ENCODE measurements around the gene ACHE.
"Not testable (repeated sequence)": the region's sequence is repeated elsewhere in the genome, so short reads cannot be mapped to it uniquely, and the experiment has no call there.

ACHE gene

DNA sequence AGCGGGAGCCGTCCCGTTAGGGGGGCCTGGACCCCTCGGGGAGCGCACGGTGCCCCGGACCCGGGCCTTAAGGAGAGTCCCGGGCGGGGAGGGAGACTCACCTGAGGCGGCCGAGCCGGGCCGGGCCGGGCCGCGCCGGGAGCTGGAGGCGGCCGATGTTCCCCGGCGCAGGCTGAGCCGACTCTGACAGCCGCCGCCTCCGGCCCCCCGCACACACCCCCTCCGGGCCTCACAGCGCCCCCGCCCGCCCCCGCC is at the start of gene ACHE:
ACHE (minus strand) TSS at position 188 of the 255 bp plus-strand sequence. CDS start 1,656 bp downstream, outside the sequence.
- DNase-seq = no peak

DNA sequence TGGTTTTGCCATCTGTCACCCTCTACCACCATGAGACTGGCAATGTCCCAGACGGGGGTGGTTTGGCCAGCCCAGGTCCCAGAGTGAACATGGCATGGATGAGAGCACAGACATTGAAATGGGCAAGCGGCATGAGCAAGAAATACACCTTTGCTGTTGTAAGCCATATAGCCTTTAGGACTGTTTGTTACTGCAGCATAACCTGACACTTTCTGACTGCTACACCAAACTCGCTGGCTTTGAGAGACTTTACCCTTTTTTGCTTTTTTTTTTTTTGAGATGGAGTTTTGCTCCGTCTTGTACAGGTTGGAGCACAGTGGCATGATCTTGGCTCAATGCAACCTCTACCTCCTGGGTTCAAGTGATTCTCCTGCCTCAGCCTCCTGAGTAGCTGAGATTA is 48.5 kb upstream of the ACHE start:
- no peak for DNase-seq

DNA sequence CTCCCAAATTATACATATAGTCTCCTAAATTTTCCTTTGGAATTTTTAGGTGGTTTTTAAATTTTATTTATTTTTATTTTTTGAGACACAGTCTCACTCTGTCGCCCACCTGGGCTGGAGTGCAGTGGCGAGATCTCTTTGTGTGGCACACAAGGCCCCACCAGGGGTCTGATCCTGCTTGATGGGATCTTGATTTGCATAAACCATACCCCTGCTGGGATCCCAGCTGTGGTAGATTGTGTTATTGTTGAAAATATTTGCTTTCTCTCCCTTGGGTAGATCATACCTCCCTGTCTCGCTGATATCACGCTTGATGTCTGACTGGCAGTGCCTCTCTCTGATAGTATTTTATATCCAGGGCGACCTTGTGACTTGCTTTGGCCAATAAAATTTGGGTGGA is 48.0 kb upstream of the ACHE start:
- no peak for DNase-seq

GRCh38 chr7:100942045-100942774 is 46.5 kb upstream of the ACHE start:
- DNase-seq = no peak

- DNase-seq = not testable (repeated sequence)
These were observed 40.5 kb upstream of the ACHE start for GRCh38 chr7:100936167-100936566.

DNA sequence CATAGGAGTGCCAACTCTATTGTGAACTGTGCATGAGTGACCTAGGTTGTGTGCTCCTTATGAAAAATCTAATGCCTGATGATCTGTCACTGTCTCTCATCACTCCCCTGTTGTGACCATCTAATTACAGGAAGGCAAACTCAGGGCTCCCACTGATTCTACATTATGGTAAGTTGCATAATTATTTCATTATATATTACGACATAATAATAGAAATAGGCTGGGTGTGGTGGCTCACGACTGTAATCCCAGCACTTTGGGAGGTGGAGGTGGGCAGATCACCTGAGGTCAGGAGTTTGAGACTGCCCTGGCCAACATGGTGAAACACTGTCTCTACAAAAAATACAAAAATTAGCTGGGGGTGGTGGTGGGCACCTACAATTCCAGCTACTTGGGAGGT is 39.7 kb upstream of the ACHE start:
- DNase-seq = not testable (repeated sequence)

DNA sequence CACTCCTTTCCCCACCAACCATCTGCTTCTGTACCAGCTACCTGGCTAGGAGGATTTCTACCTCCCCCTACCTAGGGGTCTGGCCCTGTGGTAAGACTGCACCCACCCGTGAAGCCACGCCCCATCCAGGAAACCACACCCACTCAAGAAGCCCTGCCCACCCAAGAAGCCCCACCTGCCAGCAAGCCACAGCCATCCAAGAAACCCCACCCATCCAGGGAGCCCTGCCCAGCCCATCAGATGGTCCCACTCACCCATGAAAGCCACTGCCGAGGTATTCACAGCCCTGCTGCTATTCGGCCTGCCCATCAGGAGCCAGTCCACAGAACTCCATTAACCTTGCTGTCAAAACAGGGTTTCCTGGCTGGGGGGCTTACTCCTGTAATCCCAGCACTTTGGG is 38.0 kb upstream of the ACHE start:
- DNase-seq = no peak

DNA sequence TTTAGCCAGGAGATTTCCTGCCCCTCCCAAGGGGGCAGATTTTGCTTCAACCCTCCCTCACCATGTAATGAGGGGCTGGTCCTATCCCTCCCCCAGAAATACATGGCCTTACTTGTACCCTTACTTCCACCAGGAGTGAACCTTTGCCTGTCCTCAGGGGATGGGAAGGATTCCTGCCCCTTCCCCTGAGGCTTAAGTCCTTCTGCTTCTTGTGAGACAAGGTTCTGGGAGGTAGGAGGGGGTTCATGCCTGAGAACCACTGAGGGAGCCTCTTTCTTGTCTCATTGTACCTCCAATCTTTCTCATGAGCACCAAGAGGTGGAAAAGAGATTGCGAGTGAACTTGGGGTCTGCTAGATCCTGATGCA is 34.1 kb upstream of the ACHE start:
- no peak for DNase-seq

GRCh38 chr7:100923616-100924015 is 27.9 kb upstream of the ACHE start:
- DNase-seq = not testable (repeated sequence)

DNA sequence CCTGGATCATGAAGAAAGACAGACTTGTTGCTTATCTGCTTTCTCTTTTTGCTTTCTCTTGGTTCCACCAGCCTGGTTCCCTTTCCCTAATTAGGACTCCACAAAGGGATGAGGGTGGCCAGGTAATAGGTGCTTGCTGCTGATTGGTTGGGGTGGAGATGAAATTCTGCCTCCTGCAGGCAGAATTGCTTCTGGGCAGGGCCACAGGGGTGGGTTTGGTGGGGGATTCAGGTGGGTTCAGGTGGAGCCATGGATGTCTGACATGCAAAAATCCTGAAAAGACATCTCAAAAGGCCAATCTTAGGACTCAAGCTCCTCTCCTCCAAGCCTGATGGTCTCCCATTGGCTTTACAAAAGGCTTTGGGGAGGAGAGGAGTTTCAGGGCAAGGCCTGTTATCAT is 25.4 kb upstream of the ACHE start:
- DNase-seq = no peak

- not testable (repeated sequence) for DNase-seq
These were observed 24.2 kb upstream of the ACHE start for GRCh38 chr7:100919779-100920437.

GRCh38 chr7:100919335-100919734 is 23.6 kb upstream of the ACHE start:
- DNase-seq = not testable (repeated sequence)

GRCh38 chr7:100914879-100915447 is 19.3 kb upstream of the ACHE start:
- no peak for DNase-seq

DNA sequence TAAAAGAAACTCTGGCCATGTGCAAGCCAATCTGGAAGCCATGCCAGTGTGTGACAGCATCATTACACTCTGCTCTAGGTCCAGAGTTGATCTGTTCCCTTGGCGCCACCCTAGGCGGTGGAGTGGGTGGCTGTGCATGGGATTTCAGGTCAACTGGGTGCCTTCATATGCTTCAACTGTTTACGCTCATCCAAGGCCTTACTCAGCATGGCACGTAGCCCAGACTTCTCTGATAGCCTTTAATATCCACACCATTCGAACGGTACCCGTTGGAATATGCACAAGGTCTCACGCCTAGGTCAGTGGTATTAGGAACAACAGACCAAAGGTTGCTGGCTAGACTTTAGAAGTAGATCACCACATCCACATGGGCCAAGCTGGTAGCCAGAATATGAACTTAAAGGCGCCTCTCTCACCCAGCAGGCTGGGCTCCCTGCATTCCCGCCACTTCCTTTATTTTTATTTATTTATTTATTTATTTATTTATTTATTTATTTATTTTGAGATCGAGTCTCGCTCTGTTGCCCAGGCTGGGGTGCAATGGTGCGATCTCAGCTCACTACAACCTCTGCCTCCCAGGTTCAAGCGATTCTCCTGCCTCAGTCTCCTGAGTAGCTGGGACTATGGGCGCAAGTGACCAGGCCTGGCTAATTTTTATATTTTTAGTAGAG is 18.7 kb upstream of the ACHE start:
- no peak for DNase-seq

GRCh38 chr7:100911484-100911883 is 15.8 kb upstream of the ACHE start:
- no peak for DNase-seq

DNA sequence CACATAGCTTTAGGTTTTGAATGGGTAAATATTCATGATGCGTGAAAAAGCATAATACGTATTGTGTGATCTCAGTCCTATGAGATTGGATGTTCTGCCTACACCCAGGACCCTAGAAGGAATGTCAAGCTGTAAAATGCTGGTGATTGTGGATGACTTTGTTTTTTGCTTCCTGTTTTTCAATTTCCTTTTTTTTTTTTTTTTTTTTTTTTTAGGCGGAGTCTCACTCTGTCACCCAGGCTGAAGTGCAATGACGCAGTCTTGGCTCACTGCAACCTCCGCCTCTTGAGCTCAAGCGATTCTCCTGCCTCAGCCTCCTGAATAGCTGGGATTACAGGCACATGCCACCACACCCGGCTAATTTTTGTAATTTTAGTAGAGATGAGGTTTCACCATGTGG is 14.8 kb upstream of the ACHE start:
- DNase-seq = not testable (repeated sequence)

GRCh38 chr7:100908512-100908911 is 12.8 kb upstream of the ACHE start:
- DNase-seq = no peak

- DNase-seq = no peak
These were observed 7.0 kb upstream of the ACHE start for GRCh38 chr7:100902638-100903037.

- no peak for DNase-seq
These were observed 6.2 kb upstream of the ACHE start for GRCh38 chr7:100901921-100902332.

- no peak for DNase-seq
These were observed 5.3 kb upstream of the ACHE start for GRCh38 chr7:100900978-100901377.

DNA sequence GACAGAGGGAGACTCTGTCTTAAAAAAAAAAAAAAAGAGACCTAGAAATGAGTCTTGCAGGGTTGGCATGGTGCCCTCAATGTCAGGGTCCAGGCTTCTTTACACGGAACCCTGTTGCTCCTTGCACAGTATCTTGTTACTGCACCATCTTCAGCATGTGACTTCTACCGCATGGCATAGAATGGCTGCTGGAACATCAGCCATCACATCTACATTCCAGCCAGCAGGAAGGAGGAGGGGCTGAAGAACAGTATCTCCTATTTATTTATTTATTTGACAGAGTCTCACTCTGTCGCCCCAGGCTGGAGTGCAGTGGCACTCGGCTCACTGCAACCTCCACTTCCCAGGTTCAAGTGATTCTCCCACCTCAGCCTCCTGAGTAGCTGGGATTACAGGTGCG is 3.7 kb upstream of the ACHE start:
- no peak for DNase-seq

- no peak for DNase-seq
These were observed 2.2 kb upstream of the ACHE start for GRCh38 chr7:100897772-100898454.

All from nucleus accumbens (tissue), 56 donors.